ENCODE results near the gene SCN4A.

DNA sequence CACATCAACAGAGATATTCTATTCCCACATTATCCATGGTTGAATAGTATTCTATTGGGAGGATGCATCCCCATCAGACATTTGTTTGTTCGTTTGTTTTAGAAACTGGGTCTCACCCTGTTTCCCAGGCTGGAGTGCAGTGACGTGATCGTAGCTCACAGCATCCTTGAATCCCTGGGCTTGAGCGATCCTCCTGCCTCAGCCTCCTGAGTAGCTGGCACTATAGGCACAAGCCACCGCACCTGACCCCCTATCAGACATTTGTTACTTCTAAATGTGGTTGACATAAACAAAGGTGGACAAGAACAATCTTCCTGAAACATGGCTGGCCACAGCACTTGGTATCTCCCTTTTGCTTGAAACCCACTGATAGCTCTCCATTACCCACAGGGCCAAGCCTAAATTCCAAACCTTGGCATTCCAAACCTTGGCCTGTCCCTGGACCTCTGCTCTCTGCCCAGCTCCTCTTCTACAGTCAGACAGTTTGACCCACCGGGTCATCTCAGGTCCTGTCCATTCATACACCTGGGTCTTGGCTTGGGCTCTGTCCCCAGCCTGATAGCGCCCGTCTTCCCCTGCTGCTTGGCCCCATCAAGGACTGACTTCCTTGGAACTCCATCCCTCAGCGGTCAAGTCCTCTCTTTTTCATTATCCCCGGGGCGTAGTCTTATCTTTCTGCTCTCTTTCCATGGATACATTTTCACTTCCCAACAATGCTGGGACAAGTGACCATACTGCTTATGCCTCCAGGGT, 23.9 kb upstream of the SCN4A start:
- TF ChIP-seq, protein P1, sequence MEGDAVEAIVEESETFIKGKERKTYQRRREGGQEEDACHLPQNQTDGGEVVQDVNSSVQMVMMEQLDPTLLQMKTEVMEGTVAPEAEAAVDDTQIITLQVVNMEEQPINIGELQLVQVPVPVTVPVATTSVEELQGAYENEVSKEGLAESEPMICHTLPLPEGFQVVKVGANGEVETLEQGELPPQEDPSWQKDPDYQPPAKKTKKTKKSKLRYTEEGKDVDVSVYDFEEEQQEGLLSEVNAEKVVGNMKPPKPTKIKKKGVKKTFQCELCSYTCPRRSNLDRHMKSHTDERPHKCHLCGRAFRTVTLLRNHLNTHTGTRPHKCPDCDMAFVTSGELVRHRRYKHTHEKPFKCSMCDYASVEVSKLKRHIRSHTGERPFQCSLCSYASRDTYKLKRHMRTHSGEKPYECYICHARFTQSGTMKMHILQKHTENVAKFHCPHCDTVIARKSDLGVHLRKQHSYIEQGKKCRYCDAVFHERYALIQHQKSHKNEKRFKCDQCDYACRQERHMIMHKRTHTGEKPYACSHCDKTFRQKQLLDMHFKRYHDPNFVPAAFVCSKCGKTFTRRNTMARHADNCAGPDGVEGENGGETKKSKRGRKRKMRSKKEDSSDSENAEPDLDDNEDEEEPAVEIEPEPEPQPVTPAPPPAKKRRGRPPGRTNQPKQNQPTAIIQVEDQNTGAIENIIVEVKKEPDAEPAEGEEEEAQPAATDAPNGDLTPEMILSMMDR (IDR thresholded peaks at IDR 0.05; ENCODE audit: poor library complexity), result no peak
- TF ChIP-seq EZH2 (IDR thresholded peaks at IDR 0.05; ENCODE audit: borderline replicate concordance) (no peak), EZH2phosphoT487 (IDR thresholded peaks at IDR 0.05; ENCODE audit: low read depth, severe bottlenecking, unreplicated experiment) (no peak)
